GM12891 (cell line): ENCODE results near the gene FAM89B.

Experiments used
- DNase-seq: peaks from one replicate; pipeline ENCODE4 v3.0.0; 2011; ENCODE audit warnings: low spot score; ENCODE audit not compliant: insufficient read length
- FAIRE-seq: peaks from 2 replicates; lab custom pipeline; 2011; peaks lifted over from hg19 to GRCh38; lab: Jason Lieb, UNC
- PAX5 ChIP-seq: IDR thresholded peaks from 2 replicates; pipeline ENCODE4 v1.6.1; 2011; ENCODE audit warnings: low read length, moderate library complexity, mild to moderate bottlenecking; ENCODE audit not compliant: insufficient read depth, severe bottlenecking
- POLR2A ChIP-seq: IDR thresholded peaks from 2 replicates; pipeline ENCODE4 v1.6.1; 2011; ENCODE audit warnings: low read depth, low read length, control low read depth
- POLR2AphosphoS5 ChIP-seq: IDR thresholded peaks from 2 replicates; pipeline ENCODE4 v1.6.1; 2011; ENCODE audit warnings: low read depth, low read length, control low read depth
- POU2F2 ChIP-seq: IDR thresholded peaks from 2 replicates; pipeline ENCODE4 v1.6.1; 2011; ENCODE audit warnings: low read depth, mild to moderate bottlenecking, control low read depth, low read length, moderate library complexity
- SPI1 ChIP-seq: IDR thresholded peaks from 2 replicates; pipeline ENCODE4 v1.6.1; 2011; ENCODE audit warnings: low read depth, low read length, control low read depth
- TAF1 ChIP-seq: IDR thresholded peaks from 2 replicates; pipeline ENCODE4 v1.6.1; 2011; ENCODE audit warnings: low read depth, low read length, control low read depth

FAM89B gene

DNA sequence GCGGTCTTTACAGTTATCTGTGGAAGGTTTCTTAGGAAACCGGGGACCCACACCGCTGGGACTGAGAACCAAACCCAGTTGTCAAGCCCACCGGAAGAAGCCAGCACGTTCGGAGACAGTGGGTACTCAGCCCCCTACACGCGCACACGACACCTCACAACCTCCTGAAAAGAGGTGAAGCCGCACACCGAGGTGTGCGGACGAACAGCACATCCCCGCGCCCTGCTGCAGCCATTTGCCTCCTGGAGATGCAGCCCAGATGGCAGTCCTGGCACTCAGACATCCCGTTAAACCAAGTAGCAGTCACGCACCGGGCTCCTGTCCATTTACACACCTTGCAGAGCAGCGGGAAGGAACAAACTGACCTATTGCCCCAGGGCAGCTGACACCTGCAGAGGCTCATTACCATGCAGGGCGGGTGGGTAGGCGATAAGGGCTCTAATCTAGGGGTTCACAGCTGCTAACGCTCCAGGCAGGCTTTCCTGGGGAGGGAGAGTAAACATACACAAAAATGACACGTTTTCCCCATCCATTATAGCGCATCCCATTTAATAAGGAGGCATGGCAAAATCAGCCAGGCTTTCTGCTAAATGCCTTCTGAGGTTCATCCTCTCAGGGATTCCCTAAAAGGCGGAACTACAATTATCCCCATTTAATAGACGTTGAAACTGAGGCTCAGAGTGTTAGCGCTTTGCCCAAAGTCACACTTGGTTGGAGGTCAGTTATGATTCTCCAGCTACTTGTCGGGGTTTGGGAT, 2.7 kb downstream of the FAM89B start:
- no peak for DNase-seq

DNA sequence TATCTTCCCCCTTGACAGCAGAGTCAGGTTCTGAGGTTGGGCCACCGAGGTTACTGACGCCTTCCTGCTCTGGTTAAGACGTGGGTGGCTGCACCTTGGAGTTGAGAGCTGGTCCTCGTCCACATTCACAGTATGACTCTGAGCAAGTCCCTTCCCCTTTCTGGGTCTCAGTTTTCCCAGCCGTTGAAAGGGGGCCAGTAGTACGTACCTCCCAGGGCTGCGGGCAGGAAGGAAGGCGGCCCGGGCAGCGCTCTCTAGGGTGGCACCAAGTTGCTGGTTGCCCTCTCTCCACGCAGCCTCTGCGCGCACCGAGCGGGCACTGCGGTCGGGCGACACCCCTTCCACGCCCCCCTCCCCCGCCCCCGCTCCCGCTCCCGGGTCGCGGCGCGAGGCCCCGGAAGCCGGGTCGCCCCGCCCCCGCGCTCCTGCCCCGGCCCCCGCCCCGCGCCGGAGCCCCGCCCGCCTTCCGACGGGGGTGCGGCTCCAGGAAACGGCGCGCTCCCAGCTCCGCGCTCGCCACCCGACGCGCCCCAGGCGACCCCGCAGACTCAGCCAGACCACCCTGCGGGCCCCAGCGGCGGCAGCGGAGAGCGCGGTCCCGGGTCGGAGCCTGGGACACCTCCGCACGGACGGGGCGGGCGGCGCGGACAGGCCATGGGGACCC, 3.4 kb downstream of the FAM89B start, which contains the start of gene EHBP1L1:
Gene EHBP1L1, plus strand, starts transcription at position 486 of the 664 bp plus-strand sequence. CDS start 250 bp downstream, outside the sequence.
- peak; percentile 92 for DNase-seq
- FAIRE-seq = peak; percentile 93

More for the DNA sequence above, 2.7 kb downstream of the FAM89B start:
- TF ChIP-seq POU2F2 = peak; percentile 9; the same call in 1 of the 2 replicates
- no peak; the same call in 1 of the 2 replicates for TF ChIP-seq POLR2AphosphoS5
- peak; percentile 47 for FAIRE-seq

DNA sequence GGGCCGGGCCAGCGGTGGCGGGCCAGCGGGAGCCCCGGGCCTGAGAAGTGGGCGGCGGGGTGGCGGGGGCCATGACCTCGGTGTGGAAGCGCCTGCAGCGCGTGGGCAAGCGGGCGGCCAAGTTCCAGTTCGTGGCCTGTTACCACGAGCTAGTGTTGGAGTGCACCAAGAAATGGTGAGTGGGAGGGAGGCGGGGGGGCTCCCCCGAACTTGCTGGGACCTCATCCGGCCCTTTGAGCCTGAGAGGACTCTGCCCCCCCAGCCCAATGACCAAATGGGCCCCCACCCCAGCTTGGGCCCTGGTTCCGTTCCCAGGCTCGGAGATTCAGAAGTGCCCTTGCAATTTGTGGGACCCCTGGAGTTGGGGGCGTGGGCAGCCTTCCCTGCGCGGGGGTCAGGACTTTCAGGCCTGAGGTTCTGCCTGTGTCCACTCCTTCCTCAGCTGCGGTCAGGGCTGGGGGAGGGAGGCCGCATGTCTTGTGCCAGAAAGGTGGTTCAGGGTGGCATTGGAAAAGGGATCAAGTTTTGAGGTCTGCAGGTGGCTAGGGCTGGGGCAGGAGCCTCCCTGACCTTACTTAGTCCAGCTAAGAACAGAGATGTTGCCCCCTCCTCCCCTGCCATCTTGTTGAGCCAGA, 4.0 kb downstream of the FAM89B start:
- DNase-seq = no peak
- peak; percentile 16 for FAIRE-seq
- 0 out of 2 replicates have a peak, but pooled peaks have one; percentile 5 for TF ChIP-seq POLR2A
- no peak for TF ChIP-seq SPI1

More for the DNA sequence above, 3.4 kb downstream of the FAM89B start, which contains the start of gene EHBP1L1:
- peak; percentile 6; the same call in 1 of the 2 replicates for TF ChIP-seq POLR2A
- TF ChIP-seq POU2F2 = peak; percentile 69; the same call in 1 of the 2 replicates
- TF ChIP-seq POLR2AphosphoS5 = no peak
- peak; percentile 89 for TF ChIP-seq SPI1
- TF ChIP-seq TAF1 = peak; percentile 51; the same call in 1 of the 2 replicates
- no peak for TF ChIP-seq PAX5

DNA sequence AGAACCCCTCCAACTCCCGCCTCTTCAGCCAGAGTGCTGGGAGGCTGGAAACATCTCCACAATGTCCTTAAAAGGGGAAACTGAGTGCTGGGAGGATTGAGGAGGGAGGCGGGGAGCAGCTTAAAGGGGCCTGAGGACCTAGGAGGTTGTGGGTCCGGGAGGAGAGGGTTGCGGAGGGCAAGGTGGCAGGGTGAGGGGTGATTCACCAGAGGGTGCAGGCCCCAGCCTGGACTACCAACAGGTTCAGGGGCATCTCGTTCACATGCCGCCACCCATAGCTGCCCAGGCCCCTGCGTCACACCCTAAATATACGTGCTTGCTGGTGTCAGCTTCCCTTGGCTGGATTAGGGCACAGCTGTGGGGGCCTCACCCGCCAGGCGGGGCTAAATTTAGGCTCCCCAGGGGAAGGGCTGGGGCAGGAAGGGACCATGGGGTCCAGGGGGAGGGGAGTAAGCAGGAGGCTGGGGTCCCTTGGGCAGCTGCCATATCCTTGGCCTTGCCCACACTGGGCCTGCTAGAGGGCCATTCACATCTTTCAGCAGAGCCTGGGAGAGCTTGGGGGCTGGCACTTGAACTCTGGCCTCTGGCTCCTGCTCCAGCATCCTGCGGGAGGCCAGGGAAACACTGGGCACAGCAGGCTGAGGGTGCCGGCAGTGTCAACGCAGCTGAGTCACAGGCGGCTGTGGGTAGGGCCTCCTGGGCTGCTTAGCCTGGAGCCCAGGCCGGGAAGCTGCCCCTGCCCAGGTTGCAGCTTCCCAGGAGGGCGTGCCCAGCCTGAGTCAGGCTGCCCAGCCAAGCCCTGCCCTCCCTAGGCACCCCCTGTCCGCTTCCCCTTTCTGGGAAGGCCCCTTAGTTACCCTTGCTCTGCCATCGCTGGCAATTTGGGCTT, 4.8 kb downstream of the FAM89B start:
- FAIRE-seq (peak; percentile 76), DNase-seq (no peak)
- TF ChIP-seq POLR2AphosphoS5 = peak; percentile 19; the same call in 1 of the 2 replicates
- peak; percentile 68 for TF ChIP-seq SPI1
- TF ChIP-seq TAF1 = no peak

DNA sequence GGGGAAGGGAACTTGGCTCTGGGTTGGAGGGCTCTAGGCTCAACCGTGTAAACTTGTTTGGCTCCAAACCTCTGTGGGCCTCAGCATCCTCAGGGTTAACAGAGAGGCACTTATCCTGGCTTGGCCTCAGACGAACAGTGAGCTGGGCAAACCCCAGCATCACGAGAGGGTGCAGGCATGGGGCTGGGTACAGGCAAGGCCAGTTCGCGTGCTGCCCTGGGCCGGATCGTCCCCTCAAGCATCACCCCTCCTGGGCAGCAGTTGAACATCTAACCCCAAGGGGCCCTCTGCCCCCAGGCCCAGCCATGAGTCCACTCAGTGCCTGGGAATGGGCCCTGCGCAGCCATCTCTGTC, 5.4 kb downstream of the FAM89B start:
- TF ChIP-seq POU2F2 (no peak), POLR2AphosphoS5 (no peak), TAF1 (no peak)
- no peak for FAIRE-seq
- DNase-seq = no peak

DNA sequence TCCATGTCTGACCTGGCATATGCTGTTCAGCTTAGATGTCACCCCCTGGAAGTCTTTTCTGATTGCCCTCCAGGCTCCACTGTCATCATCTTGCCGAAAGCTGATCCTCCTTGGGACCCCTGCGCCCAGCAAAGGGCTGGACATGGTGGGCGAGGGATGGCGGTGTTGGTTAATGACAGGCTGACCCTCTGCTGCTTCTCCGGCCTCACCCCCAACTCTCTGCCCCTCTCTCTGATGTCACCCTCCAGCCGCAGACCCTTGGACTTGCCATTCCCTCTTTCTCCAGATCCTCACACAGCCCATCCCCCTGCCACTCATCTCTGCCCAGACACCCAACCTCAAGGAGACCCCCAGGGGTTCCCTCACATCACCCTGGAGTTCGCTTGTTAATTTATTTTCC, 5.8 kb downstream of the FAM89B start:
- FAIRE-seq (no peak), DNase-seq (no peak)
- no peak for TF ChIP-seq SPI1
- no peak for TF ChIP-seq POLR2AphosphoS5
- no peak for TF ChIP-seq POLR2A
- TF ChIP-seq POU2F2 = no peak
- TF ChIP-seq PAX5 = no peak
- TF ChIP-seq TAF1 = no peak

DNA sequence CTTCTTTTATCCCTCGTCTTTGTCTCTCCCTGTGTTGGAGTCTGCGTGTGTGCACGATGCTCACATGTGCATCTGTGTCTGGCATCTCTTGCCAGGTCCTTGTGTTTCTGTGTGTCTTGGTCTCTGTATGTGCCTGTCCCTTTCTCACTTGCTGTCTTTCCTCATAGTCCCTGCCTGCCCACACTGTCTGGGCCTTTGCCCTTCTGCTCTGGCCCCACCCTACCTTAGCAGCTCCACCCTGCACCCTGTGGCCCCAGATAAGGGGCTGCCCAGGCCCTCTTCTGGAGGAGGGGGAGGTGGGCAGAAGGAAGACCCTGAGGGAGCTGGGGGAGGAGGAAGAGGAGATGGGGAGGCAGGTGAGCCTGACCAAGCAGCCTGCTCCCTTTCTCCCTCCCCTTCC, 6.3 kb downstream of the FAM89B start:
- DNase-seq (no peak), FAIRE-seq (no peak)
- TF ChIP-seq POU2F2 (no peak), POLR2AphosphoS5 (no peak), TAF1 (no peak), PAX5 (no peak), SPI1 (no peak), POLR2A (no peak)

DNA sequence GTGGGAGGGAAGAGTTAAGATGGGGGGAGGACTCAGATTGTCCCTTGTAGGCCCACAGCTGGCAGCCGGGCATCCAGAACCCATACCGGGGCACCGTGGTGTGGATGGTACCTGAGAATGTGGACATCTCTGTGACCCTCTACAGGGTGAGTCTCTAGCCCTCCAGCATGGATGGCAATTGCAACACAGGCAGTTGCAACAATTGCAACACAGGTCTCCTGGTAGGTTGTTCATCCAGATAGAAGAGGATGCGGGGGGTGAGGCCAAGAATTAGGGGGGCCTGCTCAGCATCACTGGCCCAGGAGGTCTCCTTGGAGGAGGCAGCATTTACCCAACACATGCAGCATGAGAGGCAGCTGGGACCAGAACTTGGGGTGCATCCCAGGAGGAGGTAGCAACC, 7.0 kb downstream of the FAM89B start:
- FAIRE-seq (no peak), DNase-seq (no peak)
- TF ChIP-seq POU2F2 (no peak), SPI1 (no peak), TAF1 (no peak), POLR2A (no peak), PAX5 (no peak), POLR2AphosphoS5 (no peak)

DNA sequence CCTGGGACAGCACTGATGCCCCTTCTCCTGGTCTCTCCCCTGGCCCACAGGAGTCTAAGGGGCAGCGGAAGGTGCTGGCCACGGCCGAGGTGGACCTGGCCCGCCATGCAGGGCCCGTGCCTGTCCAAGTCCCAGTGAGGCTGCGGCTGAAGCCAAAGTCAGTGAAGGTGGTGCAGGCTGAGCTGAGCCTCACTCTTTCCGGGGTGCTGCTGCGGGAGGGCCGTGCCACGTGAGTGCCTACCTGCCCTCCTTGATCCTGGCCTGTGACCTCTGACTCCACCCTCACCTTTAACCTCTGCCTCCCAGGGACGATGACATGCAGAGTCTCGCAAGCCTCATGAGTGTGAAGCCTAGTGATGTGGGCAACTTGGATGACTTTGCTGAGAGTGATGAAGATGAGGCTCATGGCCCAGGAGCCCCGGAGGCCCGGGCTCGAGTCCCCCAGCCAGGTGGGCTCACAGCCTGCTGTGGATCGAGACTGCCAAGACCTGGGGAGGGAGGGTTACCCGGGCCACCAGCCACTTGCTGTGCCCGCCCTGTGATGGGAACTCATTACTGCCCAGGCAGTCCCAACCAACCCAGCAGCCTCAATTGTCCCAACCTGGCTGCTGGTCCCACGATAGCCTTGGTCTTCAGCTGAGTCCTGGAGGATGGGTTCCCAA, 7.8 kb downstream of the FAM89B start:
- FAIRE-seq (no peak), DNase-seq (no peak)
- TF ChIP-seq TAF1 (no peak), POU2F2 (no peak), POLR2AphosphoS5 (no peak), POLR2A (no peak), PAX5 (no peak), SPI1 (no peak)
